Endothelial cell of umbilical vein (primary cell): ENCODE results near the gene ASXL1. TPM values are rescaled to one million over a fixed set of nuclear protein-coding genes. Genes with fewer than 3 reads are reported as not detected.

Experiments used
- BruUV-seq: library from RNA; stranded (reverse); fragments of 400-500 nt; replicated peaks from 2 replicates; lab custom pipeline; 2021; lab: Mats Ljungman, UMichigan
- CTCF ChIA-PET: fragments of 300-600, 350-600 bp; sonication (Branson Sonifier 250); formaldehyde crosslinking; loops from one replicate; lab custom pipeline; 2021; ENCODE audit warnings: antibody characterized with exemption, inconsistent platforms; lab: Charles Lee
- POLR2A ChIA-PET: fragments of 300-600, 350-600 bp; sonication (Branson Sonifier 250); formaldehyde crosslinking; loops from one replicate; lab custom pipeline; 2021; ENCODE audit warnings: antibody characterized with exemption, inconsistent platforms; lab: Charles Lee
- DNase-seq: peaks from one replicate; pipeline ENCODE4 v3.0.0-alpha.2; 2011; ENCODE audit warnings: low read depth, low spot score
- FAIRE-seq: peaks from 2 replicates; lab custom pipeline; 2011; peaks lifted over from hg19 to GRCh38; lab: Jason Lieb, UNC
- H2AFZ ChIP-seq: 2 replicates; pipeline ENCODE4 v1.6.0; 2012; ENCODE audit warnings: low read depth, low read length, control low read depth, inconsistent platforms
- H3K27ac ChIP-seq: 2 replicates; pipeline ENCODE4 v1.5.1; 2011; ENCODE audit warnings: low read depth, mild to moderate bottlenecking, control low read depth, low read length, moderate library complexity; ENCODE audit not compliant: insufficient read depth
- H3K27me3 ChIP-seq, 2 experiments: 2 replicates each; pipeline versions ENCODE4 v1.6.0 to v1.6.1; 2011; ENCODE audit warnings: low read length in 2 of 2, mixed read lengths in 1 of 2; ENCODE audit not compliant: control insufficient read depth in 2 of 2, insufficient read depth in 2 of 2
- H3K36me3 ChIP-seq, 2 experiments: 2 replicates in 1 of 2; 3 replicates in 1 of 2; pipeline ENCODE4 v1.5.1; 2011; ENCODE audit warnings: low read length in 2 of 2, mild to moderate bottlenecking in 1 of 2, moderate library complexity in 1 of 2; ENCODE audit not compliant: control insufficient read depth in 2 of 2, insufficient read depth in 2 of 2; ENCODE audit errors: extremely low read depth in 1 of 2
- H3K4me1 ChIP-seq: 3 replicates; pipeline ENCODE4 v1.5.1; 2011; ENCODE audit warnings: mild to moderate bottlenecking, low read length; ENCODE audit not compliant: control insufficient read depth, insufficient read depth; ENCODE audit errors: extremely low read depth
- H3K4me2 ChIP-seq: 2 replicates; pipeline ENCODE4 v1.6.1; 2011; ENCODE audit warnings: low read length, control low read depth, mixed read lengths; ENCODE audit not compliant: insufficient read depth
- H3K4me3 ChIP-seq, 3 experiments: fragments of 200-600 bp in 1 of 3; sonication (generic), shearing (Covaris generic) in 1 of 3; replicated peaks in 1 of 3; 2 replicates each; pipeline ENCODE4 v1.5.1; 2011 to 2016; ENCODE audit warnings: control low read depth in 3 of 3, low read length in 3 of 3, mild to moderate bottlenecking in 2 of 3, inconsistent platforms in 1 of 3, low read depth in 1 of 3, moderate library complexity in 1 of 3; ENCODE audit not compliant: insufficient read depth in 1 of 3
- H3K79me2 ChIP-seq: 2 replicates; pipeline ENCODE4 v1.6.0; 2012; ENCODE audit warnings: low read length, inconsistent platforms; ENCODE audit not compliant: control insufficient read depth, insufficient read depth
- H3K9ac ChIP-seq: replicated peaks from 2 replicates; pipeline ENCODE3; 2011; ENCODE audit warnings: low read length, control low read depth; ENCODE audit not compliant: insufficient read depth; ENCODE audit errors: extremely low read depth
- H3K9me1 ChIP-seq: replicated peaks from 3 replicates; pipeline ENCODE4 v1.6.0; 2011; ENCODE audit warnings: mild to moderate bottlenecking, low read length; ENCODE audit not compliant: control insufficient read depth, insufficient read depth; ENCODE audit errors: extremely low read depth
- H3K9me3 ChIP-seq: replicated peaks from 2 replicates; pipeline ENCODE4 v1.5.1; 2012; ENCODE audit warnings: low read length, inconsistent platforms; ENCODE audit not compliant: control insufficient read depth, insufficient read depth
- H4K20me1 ChIP-seq: replicated peaks from 2 replicates; pipeline ENCODE3; 2011; ENCODE audit warnings: mild to moderate bottlenecking, low read length; ENCODE audit not compliant: control insufficient read depth, insufficient read depth; ENCODE audit errors: extremely low read depth
- EZH2 ChIP-seq: IDR thresholded peaks from 2 replicates; pipeline ENCODE4 v1.6.1; 2012; ENCODE audit warnings: borderline replicate concordance, low read depth, mild to moderate bottlenecking, moderate library complexity, low read length, inconsistent platforms; ENCODE audit not compliant: severe bottlenecking
- FOS ChIP-seq: IDR thresholded peaks from 2 replicates; pipeline ENCODE4 v1.6.1; 2011; ENCODE audit warnings: mild to moderate bottlenecking, low read length, moderate library complexity, borderline replicate concordance; ENCODE audit not compliant: insufficient read depth
- JUN ChIP-seq: IDR thresholded peaks from 2 replicates; pipeline ENCODE4 v1.6.1; 2011; ENCODE audit warnings: borderline replicate concordance, low read depth; ENCODE audit not compliant: insufficient read length, insufficient read depth
- MYC ChIP-seq: IDR thresholded peaks from one replicate; pipeline ENCODE4 v1.6.1; 2011; ENCODE audit warnings: mild to moderate bottlenecking, low read depth, low read length
- POLR2AphosphoS5 ChIP-seq: IDR thresholded peaks from 2 replicates; pipeline ENCODE4 v1.6.1; 2012; ENCODE audit warnings: low read depth, mild to moderate bottlenecking, control low read depth, low read length, moderate library complexity; ENCODE audit not compliant: insufficient read depth
- dilution Hi-C: fragments of 300-500 bp; cut with MboI; formaldehyde crosslinking; loops from one replicate; pipeline ENCODE4 v1.15.0; 2019; ENCODE audit warnings: low sequenced_read_pairs; ENCODE audit not compliant: extremely low pct_ligation_motif_present
- intact Hi-C: fragments of 100-400 bp; cut with micrococcal nuclease; formaldehyde crosslinking; loops from one replicate; pipeline ENCODE4 v1.10.0; 2022
- polyA plus RNA-seq, 4 experiments: library from polyadenylated mRNA; depleted of rRNA in 3 of 4; stranded (reverse) in 3 of 4; unstranded in 1 of 4; fragments of >200 nt; gene quantifications; 2 replicates each; pipeline versions ENCODE4 v1.2.1 to v1.2.3, GENCODE V29; 2011 to 2012; ENCODE audit warnings: missing spikeins in 1 of 4
- total RNA-seq: library from RNA; stranded (reverse); gene quantifications from 2 replicates; pipeline ENCODE4 v1.2.3, GENCODE V29; 2021
- TF ChIP-seq, protein P1 (sequence below), 2 donors: IDR thresholded peaks; 1 replicate in 1 of 2; 2 replicates in 1 of 2; pipeline ENCODE4 v1.5.1; 2011; ENCODE audit warnings: low read length in 2 of 2, mild to moderate bottlenecking in 2 of 2, moderate library complexity in 2 of 2, control low read depth in 1 of 2, inconsistent platforms in 1 of 2, low read depth in 1 of 2; ENCODE audit not compliant: insufficient read depth in 1 of 2; ENCODE audit errors: extremely low read depth in 1 of 2
- TF ChIP-seq, protein P2 (sequence below): IDR thresholded peaks from 2 replicates; pipeline ENCODE4 v1.6.1; 2011; ENCODE audit not compliant: insufficient read depth, insufficient read length

Gene ASXL1
- total and polyA plus RNA-seq, 2 donors (not counting 3 experiments of a cell fraction or from before 2014, with no cell fraction given) = 45.4 to 101 TPM

DNA sequence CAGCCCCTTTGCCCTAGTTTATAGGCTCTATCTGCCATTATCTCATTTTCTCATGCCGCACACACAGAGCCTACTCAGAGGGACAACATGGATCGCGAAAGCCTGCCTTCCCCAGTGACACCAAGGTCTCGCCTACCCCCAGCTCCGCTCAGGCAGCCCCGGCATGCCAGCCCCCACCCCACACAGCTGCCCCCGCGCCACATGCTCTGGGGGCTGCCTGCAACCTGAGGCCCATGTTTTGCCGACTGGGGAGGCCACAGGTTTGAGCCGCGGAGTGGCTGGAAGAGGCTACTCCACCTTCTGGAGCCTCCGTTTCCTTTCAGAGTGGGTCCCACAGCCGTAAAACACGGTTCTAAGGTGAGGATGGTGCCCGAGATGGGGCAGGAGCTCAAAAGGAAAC is 102.1 kb downstream of the ASXL1 start:
- FAIRE-seq = no peak
- no TSS peak for BruUV-seq
- Histone ChIP-seq H3K36me3 (peaks cover 9 to 37% of the 10 kb centered on the region in 2 experiments), H3K27me3 (no peaks in the 10 kb centered on the region), H3K9me3 (no peaks in the 10 kb centered on the region), H3K9me1 (no peaks in the 10 kb centered on the region), H3K4me1 (peaks cover 33% of the 10 kb centered on the region), H4K20me1 (no peaks in the 10 kb centered on the region), H3K4me3 (no peak overlapping the region), H3K9ac (no peak overlapping the region), H2AFZ (no peak overlapping the region), H3K4me2 (no peak overlapping the region), H3K27ac (no peak overlapping the region), H3K79me2 (peaks cover 100% of the 10 kb centered on the region)
- dilution Hi-C loops (no loop called here), intact Hi-C loops (no loop called here)
- DNase-seq = no peak
- ChIA-PET CTCF (no interaction called here), POLR2A (no interaction called here)
- TF ChIP-seq EZH2 = no peak
- TF ChIP-seq, protein P1, sequence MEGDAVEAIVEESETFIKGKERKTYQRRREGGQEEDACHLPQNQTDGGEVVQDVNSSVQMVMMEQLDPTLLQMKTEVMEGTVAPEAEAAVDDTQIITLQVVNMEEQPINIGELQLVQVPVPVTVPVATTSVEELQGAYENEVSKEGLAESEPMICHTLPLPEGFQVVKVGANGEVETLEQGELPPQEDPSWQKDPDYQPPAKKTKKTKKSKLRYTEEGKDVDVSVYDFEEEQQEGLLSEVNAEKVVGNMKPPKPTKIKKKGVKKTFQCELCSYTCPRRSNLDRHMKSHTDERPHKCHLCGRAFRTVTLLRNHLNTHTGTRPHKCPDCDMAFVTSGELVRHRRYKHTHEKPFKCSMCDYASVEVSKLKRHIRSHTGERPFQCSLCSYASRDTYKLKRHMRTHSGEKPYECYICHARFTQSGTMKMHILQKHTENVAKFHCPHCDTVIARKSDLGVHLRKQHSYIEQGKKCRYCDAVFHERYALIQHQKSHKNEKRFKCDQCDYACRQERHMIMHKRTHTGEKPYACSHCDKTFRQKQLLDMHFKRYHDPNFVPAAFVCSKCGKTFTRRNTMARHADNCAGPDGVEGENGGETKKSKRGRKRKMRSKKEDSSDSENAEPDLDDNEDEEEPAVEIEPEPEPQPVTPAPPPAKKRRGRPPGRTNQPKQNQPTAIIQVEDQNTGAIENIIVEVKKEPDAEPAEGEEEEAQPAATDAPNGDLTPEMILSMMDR (IDR thresholded peaks at IDR 0.05; ENCODE audit: extremely low read depth in 1 of 2, insufficient read depth in 1 of 2, low read depth in 1 of 2, low read length in 2 of 2) = no peak
- TF ChIP-seq, protein P2, sequence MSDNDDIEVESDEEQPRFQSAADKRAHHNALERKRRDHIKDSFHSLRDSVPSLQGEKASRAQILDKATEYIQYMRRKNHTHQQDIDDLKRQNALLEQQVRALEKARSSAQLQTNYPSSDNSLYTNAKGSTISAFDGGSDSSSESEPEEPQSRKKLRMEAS = no peak
- no peak for TF ChIP-seq JUN
- no peak for TF ChIP-seq MYC
- TF ChIP-seq POLR2AphosphoS5 = no peak
- TF ChIP-seq FOS = no peak
